Measurements from ENCODE around the gene RPS27L.
"Not testable (repeated sequence)": the region's sequence is repeated elsewhere in the genome, so short reads cannot be mapped to it uniquely, and the experiment has no call there.

The RPS27L gene

DNA sequence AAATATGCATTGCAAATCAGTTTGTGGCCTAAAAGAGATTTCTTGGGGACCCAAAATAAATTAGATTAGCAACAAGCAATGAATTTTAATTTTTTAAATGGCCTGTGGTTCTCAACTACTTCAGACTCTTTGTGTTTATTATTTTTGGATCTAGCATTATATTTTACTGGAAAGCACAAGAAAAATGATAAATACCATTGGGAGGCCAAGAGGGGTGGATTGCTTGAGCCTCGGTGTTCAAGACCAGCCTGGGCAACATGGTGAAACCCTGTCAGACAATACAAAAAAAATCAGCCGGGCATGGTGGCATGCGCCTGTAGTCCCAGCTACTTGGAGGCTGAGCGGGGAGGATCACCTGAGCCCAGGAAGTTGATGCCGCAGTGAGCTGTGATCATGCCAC lies 22.0 kb downstream of the RPS27L start:
- DNase-seq: no peak

GRCh38 chr15:63134245-63134985 lies 22.9 kb downstream of the RPS27L start:
- DNase-seq: no peak

GRCh38 chr15:63133786-63134185 lies 23.5 kb downstream of the RPS27L start:
- DNase-seq: no peak

DNA sequence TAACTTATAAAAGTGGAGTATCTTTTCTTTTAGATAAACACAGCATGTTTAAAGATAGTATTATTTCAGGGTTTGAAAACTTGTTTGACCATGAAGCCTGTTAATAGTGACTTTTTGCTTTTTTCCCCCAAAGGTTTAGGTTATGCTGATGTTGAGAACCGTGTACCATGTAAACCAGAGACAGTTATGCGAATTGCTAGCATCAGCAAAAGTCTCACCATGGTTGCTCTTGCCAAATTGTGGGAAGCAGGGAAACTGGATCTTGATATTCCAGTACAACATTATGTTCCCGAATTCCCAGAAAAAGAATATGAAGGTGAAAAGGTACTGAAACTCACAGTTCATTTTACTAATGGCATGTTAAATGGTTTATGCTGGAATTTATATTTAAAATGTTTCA lies 30.6 kb downstream of the RPS27L start:
- DNase-seq: no peak

GRCh38 chr15:63124506-63124905 lies 32.8 kb downstream of the RPS27L start:
- no peak for DNase-seq

DNA sequence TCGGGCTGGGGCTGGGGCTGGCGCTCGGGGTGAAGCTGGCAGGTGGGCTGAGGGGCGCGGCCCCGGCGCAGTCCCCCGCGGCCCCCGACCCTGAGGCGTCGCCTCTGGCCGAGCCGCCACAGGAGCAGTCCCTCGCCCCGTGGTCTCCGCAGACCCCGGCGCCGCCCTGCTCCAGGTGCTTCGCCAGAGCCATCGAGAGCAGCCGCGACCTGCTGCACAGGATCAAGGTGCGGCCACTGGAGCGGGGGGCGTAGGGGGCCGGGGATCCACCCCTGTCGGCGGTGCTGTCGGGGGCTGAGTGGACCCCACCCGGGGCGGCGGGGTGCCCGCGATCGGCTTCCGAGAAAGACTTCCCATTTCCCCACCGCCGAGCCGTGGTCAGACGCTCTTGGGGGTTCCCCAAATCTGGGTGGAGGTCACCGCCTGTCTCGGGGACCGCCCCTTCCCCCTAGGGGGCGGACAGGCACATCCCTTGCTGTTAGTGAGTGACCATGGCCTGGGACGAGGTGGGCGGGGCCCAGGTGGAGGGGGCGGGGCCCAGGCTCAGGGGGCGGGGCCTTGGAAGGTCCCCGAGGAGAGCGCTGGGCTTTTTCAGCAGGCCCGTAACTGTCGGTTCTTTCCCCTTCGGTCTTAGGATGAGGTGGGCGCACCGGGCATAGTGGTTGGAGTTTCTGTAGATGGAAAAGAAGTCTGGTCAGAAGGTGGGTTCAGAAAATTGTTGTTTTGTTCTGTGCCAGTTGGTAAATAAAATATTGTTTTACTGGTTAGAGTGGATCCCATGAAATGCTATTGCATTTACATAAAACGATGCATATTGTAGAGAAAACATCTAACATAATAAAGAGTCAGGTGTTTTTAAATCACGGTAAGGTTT lies 35.0 kb downstream of the RPS27L start:
- peak; percentile 96 for DNase-seq

DNA sequence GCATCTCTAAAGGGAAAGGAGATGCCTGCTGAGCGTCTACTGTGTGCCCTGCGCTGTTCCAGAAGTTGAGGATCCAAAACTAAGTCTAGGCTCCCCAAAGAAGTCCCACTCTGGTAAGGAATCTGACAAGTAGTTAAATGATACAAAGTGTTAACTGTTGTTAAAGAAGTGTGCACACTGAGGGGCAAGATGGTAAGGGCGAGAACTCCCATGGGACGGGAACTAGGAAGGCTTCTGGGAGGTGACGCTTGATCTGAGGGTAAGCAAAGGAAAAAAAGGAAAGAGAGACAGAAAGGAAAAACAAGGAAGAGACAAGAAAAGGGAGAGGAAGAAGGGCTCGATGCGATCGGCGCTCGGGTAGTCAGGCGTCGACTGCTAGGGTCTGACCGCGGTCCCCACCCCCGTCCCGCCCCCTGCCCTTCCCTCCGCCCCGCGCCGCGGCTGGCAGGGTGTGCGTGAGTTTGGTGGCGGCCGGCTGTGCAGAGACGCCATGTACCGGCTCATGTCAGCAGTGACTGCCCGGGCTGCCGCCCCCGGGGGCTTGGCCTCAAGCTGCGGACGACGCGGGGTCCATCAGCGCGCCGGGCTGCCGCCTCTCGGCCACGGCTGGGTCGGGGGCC lies 35.8 kb downstream of the RPS27L start, which contains the start of gene LACTB:
TSS of gene LACTB (plus strand) at position 480 of the 620 bp plus-strand sequence. CDS start at position 491, 11 bp downstream.
- DNase-seq: peak; percentile 97

DNA sequence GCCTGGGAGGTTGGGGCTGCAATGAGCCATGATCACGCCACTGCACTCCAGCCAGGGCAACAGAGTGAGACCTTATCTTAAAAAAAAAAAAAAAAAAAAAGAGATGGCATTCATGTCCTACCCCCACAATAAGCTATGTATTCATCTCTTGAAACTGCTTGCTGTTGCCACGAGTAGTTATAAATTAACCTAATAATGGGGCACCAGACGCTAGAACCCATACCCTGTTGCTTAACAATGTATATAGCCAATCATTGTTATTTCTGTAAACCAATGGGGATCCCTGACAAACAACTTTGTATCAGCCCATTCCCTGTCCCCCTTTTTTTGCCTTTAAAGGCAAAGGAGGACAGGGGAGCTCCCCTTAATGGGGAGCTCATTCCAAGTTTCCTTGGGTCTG lies 38.4 kb downstream of the RPS27L start:
- DNase-seq: no peak

DNA sequence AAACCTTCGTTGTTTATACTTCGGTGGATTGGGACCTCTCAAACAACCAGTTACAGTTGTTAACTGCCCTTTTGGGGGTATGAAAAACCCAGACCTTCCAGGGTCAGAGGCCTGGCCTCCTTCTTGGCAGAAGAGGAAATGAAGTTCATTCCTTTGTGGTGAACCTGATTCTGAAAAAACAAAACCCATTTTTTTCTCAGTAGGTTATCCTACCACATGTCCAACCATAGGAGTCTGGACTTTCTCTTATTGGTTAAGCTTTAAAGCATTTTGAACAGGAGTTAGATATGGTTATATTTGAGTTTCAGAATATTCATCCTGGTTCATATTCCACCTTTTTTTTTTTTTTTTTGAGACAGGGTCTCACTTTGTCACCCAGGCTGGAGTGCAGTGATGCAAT lies 42.8 kb downstream of the RPS27L start:
- no peak for DNase-seq

- no peak for DNase-seq
These were observed 44.4 kb downstream of the RPS27L start for GRCh38 chr15:63112871-63113270.

GRCh38 chr15:63111481-63111880 lies 45.8 kb downstream of the RPS27L start:
- DNase-seq: no peak

GRCh38 chr15:63110428-63111026 lies 46.8 kb downstream of the RPS27L start:
- DNase-seq: no peak

DNA sequence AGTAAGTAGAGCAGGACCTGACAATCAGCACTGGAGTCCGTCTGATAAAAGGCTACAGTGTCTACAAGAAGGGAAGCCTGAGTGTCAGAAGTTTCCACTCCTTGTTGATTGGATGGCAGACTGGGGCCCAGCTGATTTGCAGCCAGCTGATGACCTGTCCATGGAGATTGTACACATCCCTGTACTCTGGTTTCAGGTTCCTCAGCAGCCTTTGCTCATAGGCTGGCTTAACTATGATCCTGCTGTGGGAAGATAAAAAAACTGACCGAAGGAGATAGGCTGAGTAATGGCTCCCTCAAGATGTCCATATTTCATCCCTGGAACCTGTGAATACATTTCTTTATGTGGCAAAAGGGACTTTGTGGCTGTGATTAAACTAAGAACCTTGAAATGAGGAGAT lies 47.4 kb downstream of the RPS27L start:
- DNase-seq: no peak

DNA sequence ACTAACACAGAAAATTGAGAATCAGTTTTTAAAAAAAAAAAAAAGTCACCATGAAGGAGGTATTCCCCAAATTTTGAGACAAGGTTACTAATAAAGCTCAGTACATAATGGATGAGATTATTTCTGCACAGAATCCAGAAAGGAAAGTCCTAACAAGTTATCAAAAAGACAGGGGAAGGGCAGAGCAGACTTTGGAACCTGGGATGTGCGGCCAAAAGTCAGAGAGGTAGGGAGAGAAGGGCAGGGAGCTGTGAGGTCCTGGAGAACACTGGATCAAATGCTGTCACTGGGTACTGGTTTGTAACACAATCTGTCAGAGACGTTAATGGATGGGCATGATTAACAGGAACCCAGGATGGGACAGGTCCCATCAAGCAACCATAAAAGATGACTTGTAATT lies 47.8 kb downstream of the RPS27L start:
- DNase-seq: no peak

DNA sequence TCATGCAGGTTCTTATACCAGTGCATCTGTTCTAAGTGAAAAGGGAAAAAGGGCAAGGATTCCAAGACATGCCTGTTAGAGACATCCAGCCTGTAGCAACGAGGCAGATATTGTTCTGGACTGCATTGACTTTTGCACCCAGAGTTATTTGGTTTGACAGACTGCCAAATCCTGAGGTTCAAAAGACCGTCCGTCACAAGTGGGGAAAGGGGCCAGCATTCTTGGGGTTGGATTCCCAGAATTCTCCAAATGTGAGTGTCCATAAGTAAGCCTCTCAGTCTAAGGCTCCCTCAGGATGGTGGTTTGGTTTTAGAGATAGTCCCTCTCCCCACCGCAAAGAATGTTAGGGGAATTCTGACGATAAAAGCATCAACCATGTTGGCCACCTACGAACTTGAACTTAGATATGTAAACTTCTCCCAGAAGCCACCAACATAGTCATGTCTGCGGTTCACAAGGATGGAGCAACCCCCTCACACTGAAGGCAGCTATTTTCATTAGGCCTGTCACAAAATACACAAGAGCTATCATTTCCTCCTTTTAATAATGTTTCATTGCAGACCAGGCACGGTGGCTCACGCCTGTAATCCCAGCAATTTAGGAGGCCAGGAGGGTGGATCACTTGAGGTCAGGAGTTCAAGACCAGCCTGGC lies 49.3 kb downstream of the RPS27L start:
- DNase-seq: no peak

- not testable (repeated sequence) for DNase-seq
These were observed 51.9 kb downstream of the RPS27L start for GRCh38 chr15:63105354-63105753.

DNA sequence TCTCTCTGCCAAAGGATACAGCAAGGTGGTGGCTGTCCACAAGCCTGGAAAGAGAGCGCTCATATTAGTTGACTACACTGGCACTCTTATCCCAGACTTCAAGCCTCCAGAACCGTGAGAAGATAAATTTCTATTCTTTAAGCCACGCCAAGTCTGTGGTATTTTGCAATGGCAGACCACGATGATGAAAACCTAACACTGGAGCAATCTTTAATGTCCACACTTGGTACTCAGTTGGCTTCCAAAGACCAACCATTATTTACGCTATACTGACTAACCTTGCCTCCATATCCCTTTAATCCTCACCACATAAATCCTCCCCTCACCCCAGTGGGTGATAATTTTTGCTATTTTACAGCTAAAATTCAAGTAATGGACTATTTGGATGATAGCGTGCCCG lies 52.5 kb downstream of the RPS27L start:
- DNase-seq: no peak

DNA sequence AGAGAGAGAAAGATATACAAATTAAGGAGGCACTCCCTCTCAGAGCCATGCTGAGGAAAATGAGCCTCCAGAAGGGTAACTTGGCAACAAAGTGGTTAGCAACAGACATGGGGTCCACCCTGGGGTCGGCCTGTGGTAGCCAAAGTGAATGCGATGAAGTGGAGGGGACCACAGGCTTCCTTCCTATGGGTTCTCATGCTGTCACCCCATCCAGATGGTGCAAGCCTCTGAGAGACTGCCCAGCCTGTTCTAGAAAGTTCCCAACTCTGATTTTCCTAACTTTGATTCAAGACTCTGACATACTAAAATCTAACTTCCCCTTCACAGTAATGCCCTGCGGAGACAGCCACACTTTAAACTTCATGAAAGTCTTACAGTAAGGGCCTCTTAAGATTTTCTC lies 53.9 kb downstream of the RPS27L start:
- DNase-seq: no peak

GRCh38 chr15:63099581-63099980 lies 57.7 kb downstream of the RPS27L start:
- DNase-seq: not testable (repeated sequence)

DNA sequence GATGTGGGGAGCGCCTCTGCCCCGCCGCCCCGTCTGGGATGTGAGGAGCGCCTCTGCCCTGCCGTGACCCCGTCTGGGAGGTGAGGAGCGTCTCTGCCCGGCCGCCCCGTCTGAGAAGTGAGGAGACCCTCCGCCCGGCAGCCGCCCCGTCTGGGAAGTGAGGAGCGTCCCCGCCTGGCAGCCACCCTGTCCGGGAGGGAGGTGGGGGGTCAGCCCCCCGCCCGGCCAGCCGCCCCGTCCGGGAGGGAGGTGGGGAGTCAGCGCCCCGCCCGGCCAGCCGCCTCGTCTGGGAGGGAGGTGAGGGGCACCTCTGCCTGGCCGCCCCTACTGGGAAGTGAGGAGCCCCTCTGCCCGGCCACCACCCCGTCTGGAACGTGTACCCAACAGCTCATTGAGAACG lies 58.4 kb downstream of the RPS27L start:
- not testable (repeated sequence) for DNase-seq

All from islet precursor cell (in vitro differentiated cells).